GM20000 (cell line): ENCODE measurements around the gene ST3GAL5.

Experiments
- DNase-seq: peaks from one replicate; pipeline ENCODE4 v3.0.0; 2012; ENCODE audit warnings: low spot score
- TF ChIP-seq, protein P1 (sequence below): IDR thresholded peaks from 2 replicates; pipeline ENCODE4 v1.5.1; 2012; ENCODE audit warnings: mild to moderate bottlenecking, control low read depth; ENCODE audit errors: extremely low read depth, missing control alignments

The ST3GAL5 gene

DNA sequence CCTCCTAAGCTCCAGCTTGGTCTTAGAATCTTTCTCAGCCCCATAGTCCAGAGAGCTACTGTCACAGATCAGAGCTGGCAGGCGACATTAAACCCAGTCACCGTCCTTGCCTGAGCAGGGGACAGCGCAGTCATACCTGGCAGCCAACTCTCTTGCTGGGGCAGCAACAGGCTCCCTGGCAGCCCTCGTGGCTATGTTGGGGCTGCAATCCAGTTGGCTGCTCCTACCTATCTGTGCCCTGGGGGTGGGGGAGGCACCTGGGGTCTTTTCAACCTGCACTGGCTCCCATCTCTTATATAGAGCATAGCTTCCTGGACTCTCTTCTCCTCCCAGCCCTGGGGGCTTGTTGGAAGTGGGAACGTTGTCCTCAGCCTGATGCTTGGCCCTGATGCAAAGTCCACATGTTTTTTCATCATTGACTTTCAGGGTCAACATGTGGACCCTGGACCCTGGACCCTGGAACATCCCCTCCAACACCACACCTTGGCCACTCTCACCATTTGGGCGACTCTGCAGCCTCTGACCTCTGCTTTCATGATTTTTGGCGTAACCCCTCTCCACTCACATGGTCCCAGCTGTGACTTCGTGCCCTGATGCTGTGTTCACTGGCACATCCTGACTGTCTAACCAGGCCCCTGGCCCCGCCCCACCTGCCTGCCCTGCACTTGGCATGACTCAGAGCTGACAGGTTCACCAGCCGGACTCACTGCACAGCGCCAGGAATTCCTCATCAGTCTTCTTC, 89.4 kb downstream of the ST3GAL5 start:
- no peak for DNase-seq
- TF ChIP-seq, protein P1, sequence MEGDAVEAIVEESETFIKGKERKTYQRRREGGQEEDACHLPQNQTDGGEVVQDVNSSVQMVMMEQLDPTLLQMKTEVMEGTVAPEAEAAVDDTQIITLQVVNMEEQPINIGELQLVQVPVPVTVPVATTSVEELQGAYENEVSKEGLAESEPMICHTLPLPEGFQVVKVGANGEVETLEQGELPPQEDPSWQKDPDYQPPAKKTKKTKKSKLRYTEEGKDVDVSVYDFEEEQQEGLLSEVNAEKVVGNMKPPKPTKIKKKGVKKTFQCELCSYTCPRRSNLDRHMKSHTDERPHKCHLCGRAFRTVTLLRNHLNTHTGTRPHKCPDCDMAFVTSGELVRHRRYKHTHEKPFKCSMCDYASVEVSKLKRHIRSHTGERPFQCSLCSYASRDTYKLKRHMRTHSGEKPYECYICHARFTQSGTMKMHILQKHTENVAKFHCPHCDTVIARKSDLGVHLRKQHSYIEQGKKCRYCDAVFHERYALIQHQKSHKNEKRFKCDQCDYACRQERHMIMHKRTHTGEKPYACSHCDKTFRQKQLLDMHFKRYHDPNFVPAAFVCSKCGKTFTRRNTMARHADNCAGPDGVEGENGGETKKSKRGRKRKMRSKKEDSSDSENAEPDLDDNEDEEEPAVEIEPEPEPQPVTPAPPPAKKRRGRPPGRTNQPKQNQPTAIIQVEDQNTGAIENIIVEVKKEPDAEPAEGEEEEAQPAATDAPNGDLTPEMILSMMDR, result no peak

GRCh38 chr2:85797921-85798320, 90.9 kb downstream of the ST3GAL5 start:
- DNase-seq, result no peak
- TF ChIP-seq, protein P1, result no peak

GRCh38 chr2:85797263-85797660, 91.5 kb downstream of the ST3GAL5 start:
- TF ChIP-seq, protein P1, result no peak
- DNase-seq, result no peak

DNA sequence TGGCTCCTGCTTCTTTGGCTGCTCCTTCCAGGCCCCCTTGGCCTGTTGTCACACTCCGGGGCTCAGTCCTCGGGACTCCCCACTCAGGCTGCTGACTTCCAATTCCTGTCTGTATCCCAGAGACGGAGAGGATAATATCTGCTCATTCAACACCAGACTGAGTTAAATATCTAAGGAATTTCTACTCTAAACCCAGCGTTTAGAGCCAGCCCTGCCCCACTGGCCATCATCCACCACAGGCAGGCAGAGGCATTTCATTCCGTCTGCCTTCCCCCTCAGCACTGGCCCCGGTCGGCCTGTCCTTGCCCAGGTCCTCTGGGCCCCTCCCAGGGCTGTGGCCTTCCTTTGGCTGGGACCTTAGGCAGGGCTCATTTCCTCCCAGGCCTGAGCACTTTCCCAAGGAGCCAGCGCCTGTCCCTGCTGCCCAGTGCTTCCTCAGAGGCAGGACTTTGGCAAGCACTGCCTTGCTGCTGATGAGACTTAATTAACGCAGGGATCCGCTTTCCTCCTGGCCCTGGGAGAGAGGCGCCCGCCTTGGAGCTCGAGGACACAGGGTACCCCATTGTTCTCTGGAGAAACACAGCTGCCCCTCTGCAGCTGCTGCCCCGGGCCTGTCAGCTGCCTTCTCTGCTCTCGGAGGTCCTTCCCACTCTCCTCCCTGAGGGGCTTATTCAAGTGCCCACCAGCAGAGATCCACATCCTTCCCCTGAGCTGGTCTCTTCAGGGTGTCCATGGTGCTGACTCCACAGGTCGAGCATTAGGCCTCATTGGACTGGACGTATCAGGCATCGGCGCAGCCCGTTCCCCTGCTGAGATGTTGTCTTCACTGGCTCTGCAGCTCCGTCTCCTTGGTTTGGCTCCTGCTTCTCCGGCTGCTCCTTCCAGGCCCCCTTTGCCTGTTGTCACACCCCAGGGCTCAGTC, 92.2 kb downstream of the ST3GAL5 start:
- DNase-seq, result no peak
- TF ChIP-seq, protein P1, result no peak

GRCh38 chr2:85796046-85796340, 92.8 kb downstream of the ST3GAL5 start:
- TF ChIP-seq, protein P1, result no peak
- no peak for DNase-seq

GRCh38 chr2:85795331-85796045, 93.3 kb downstream of the ST3GAL5 start:
- DNase-seq, result no peak
- TF ChIP-seq, protein P1, result no peak

GRCh38 chr2:85794491-85795121, 94.2 kb downstream of the ST3GAL5 start:
- no peak for DNase-seq
- TF ChIP-seq, protein P1, result no peak
